Fibroblast of lung (primary cell): ENCODE measurements around the gene DCXR.

Experiments
- CTCF ChIP-seq, 2 donors: IDR thresholded peaks in 1 of 2; conservative IDR thresholded peaks in 1 of 2; 1 replicate in 1 of 2; 2 replicates in 1 of 2; pipeline ENCODE4 v1.5.1; 2011 to 2012; ENCODE audit warnings: low read length in 2 of 2, control low read depth in 1 of 2, inconsistent platforms in 1 of 2, low read depth in 1 of 2, mild to moderate bottlenecking in 1 of 2
- EZH2 ChIP-seq: IDR thresholded peaks from 2 replicates; pipeline ENCODE4 v1.5.1; 2012; ENCODE audit warnings: low read length, control low read depth, mild to moderate bottlenecking; ENCODE audit errors: missing control alignments

GRCh38 chr17:82021900-82022309 lies 15.6 kb downstream of the DCXR start:
- no peak for TF ChIP-seq EZH2
- no peak for TF ChIP-seq CTCF (conservative IDR thresholded peaks at IDR 0.05 in 1 of 2, IDR thresholded peaks at IDR 0.05 in 1 of 2; ENCODE audit: low read depth in 1 of 2, low read length in 2 of 2)
